GM10248 (cell line): ENCODE measurements around the gene RAB40B.

Experiments used
- CTCF ChIA-PET: fragments of 300-600 bp; sonication (Branson Sonifier 250); formaldehyde crosslinking; extraction: SDS; loops from one replicate; lab custom pipeline; 2021; ENCODE audit warnings: antibody characterized with exemption; lab: Yijun Ruan, JAX
- POLR2A ChIA-PET: fragments of 350-650 bp; sonication (Branson Sonifier 250); formaldehyde crosslinking; extraction: SDS; loops from one replicate; lab custom pipeline; 2020; ENCODE audit warnings: antibody characterized with exemption; lab: Yijun Ruan, JAX
- DNase-seq: peaks from one replicate; pipeline ENCODE4 v3.0.0; 2012; ENCODE audit errors: extremely low spot score
- TF ChIP-seq, protein P1 (sequence below): IDR thresholded peaks from 2 replicates; pipeline ENCODE4 v1.5.1; 2012; ENCODE audit warnings: mild to moderate bottlenecking, low read depth; ENCODE audit errors: extremely low read depth, missing control alignments, control extremely low read depth

Gene RAB40B

DNA sequence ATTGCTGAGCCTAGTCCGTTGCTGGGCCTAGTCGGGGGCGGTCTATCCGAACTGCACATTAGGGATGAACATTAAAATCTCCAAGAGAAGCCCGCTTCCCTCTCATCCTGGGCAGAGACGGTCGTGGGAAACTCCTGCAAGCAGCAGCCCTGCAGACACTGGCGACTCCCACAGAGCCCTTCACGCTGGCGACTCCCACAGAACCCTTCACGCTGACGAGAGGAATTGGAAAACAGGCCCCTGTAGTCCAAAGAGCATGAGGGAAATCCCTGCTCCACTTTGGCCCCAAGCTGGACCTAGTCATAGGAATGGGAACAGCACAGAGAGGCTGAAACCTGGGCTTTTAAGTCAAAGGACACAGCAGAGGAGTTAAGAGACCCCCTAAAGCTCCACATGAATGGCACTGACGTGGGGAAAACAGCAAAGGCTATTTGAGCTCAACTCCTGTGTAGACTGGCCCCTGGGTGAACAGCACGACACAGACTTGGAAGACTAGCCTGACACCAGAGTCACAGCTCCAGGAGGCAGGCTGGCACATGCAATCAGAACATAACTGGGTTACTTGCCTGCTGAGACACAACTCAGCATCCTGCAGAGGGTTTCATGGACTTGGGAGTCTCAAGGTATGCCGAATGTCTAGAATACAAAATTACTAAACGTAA, 92.4 kb downstream of the RAB40B start:
- DNase-seq = no peak
- TF ChIP-seq, protein P1, sequence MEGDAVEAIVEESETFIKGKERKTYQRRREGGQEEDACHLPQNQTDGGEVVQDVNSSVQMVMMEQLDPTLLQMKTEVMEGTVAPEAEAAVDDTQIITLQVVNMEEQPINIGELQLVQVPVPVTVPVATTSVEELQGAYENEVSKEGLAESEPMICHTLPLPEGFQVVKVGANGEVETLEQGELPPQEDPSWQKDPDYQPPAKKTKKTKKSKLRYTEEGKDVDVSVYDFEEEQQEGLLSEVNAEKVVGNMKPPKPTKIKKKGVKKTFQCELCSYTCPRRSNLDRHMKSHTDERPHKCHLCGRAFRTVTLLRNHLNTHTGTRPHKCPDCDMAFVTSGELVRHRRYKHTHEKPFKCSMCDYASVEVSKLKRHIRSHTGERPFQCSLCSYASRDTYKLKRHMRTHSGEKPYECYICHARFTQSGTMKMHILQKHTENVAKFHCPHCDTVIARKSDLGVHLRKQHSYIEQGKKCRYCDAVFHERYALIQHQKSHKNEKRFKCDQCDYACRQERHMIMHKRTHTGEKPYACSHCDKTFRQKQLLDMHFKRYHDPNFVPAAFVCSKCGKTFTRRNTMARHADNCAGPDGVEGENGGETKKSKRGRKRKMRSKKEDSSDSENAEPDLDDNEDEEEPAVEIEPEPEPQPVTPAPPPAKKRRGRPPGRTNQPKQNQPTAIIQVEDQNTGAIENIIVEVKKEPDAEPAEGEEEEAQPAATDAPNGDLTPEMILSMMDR = no peak
- ChIA-PET POLR2A (no interaction called here), CTCF (interaction anchor here (1.5 kb wide), 1 partner anchor 25 kb away, joined by 3 read pairs; no protein-coding TSS in a partner anchor)
